Measurements from ENCODE around the gene ACSS3. TPM values are rescaled to one million over a fixed set of nuclear protein-coding genes. Genes with fewer than 3 reads are reported as not detected.

The ACSS3 gene
- total RNA-seq, 1 experiment from 2014 or later = 19.3 TPM

- Histone ChIP-seq H2BK5ac (ENCODE audit: insufficient read length, low read length) (no peak overlapping the region), H3K27ac (ENCODE audit: insufficient read length, low read depth, low read length) (no peak overlapping the region), H3K14ac (ENCODE audit: insufficient read depth, low read length) (no peak overlapping the region), H3K4me2 (ENCODE audit: insufficient read depth, insufficient read length, low read length) (no peak overlapping the region), H3K9ac (ENCODE audit: extremely low read depth, insufficient read length, low read length) (no peak overlapping the region), H3K27me3 (ENCODE audit: insufficient read depth, low read length) (no peaks in the 10 kb centered on the region), H4K91ac (ENCODE audit: insufficient read length, low read depth, low read length) (no peak overlapping the region), H2BK15ac (ENCODE audit: low read depth, low read length) (no peak overlapping the region), H4K5ac (ENCODE audit: insufficient read length, low read depth, low read length) (no peak overlapping the region), H2BK12ac (ENCODE audit: insufficient read length, low read depth, low read length) (no peak overlapping the region), H2BK20ac (ENCODE audit: low read depth, low read length, poor library complexity, severe bottlenecking) (no peak overlapping the region), H3K23me2 (ENCODE audit: insufficient read length, low read depth, low read length, poor library complexity, severe bottlenecking) (no peaks in the 10 kb centered on the region), H4K20me1 (ENCODE audit: control insufficient read depth, insufficient read depth, insufficient read length) (no peaks in the 10 kb centered on the region), H4K8ac (replicated peaks; ENCODE audit: insufficient read length, low read depth, low read length) (no peak overlapping the region), H3K56ac (ENCODE audit: insufficient read length, low read depth, low read length) (no peak overlapping the region), H2AFZ (ENCODE audit: low read length) (no peak overlapping the region), H2BK120ac (ENCODE audit: low read depth, low read length, poor library complexity, severe bottlenecking) (no peak overlapping the region), H3K9me3 (ENCODE audit: control insufficient read depth, low read depth, low read length) (no peaks in the 10 kb centered on the region), H3K23ac (ENCODE audit: insufficient read length, low read depth, low read length) (no peak overlapping the region), H3K4ac (ENCODE audit: low read depth, low read length) (no peak overlapping the region), H3K4me1 (ENCODE audit: insufficient read depth, low read length) (no peaks in the 10 kb centered on the region), H3K79me1 (ENCODE audit: insufficient read depth, low read depth, low read length, poor library complexity, severe bottlenecking) (no peaks in the 10 kb centered on the region), H2AK5ac (ENCODE audit: insufficient read length, low read length) (no peak overlapping the region), H3T11ph (ENCODE audit: low read length) (no peak overlapping the region), H3K79me2 (ENCODE audit: insufficient read depth, low read length) (no peaks in the 10 kb centered on the region), H3K18ac (ENCODE audit: insufficient read length, low read depth, low read length) (no peak overlapping the region)
- WGBS (ENCODE audit: extremely low coverage, insufficient read length, low lambda C conversion rate) = no CpG with 5 or more reads among the region's 2 CpGs
- peaks cover 0 to 4% of the 10 kb centered on the region in 2 experiments; a peak in 3 of 5 replicates for H3K9me3 Mint-ChIP-seq
- peak overlapping the region; percentile 79 to 95 (median 85); a peak in 6 of 7 replicates for H3K27ac Mint-ChIP-seq
- H3K27me3 Mint-ChIP-seq (ENCODE audit: low read depth) = no peaks in the 10 kb centered on the region
- no peak for TF ChIP-seq CTCF (conservative IDR thresholded peaks at IDR 0.05)
- H3K4me1 Mint-ChIP-seq = peaks cover 12% of the 10 kb centered on the region in 2 experiments
- DNase-seq = no peak
- peaks cover 2 to 18% (median 8%) of the 10 kb centered on the region in 3 experiments; a peak in 6 of 7 replicates for H3K36me3 Mint-ChIP-seq (ENCODE audit: insufficient read depth in 1 of 3, low read depth in 3 of 3)
- H3K4me3 Mint-ChIP-seq = no peak overlapping the region
Measured at GRCh38 chr12:81245458-81245857, 167.6 kb downstream of the ACSS3 start.

All from H9 (cell line).